OCI-LY7 (cell line): Measurements from ENCODE around the gene JAM3. TPM values are rescaled to one million over a fixed set of nuclear protein-coding genes. Genes with fewer than 3 reads are reported as not detected.
A peak's percentile ranks its signal among the peaks of the same experiment; 100 is the strongest.

Experiments
- BruUV-seq: library from RNA; stranded (reverse); fragments of 400-500 nt; replicated peaks from 2 replicates; lab custom pipeline; 2021; lab: Mats Ljungman, UMichigan
- CTCF ChIA-PET: fragments of 300-600 bp; sonication (Branson Sonifier 250); formaldehyde crosslinking; loops from one replicate; lab custom pipeline; 2022; ENCODE audit warnings: antibody characterized with exemption; ENCODE audit not compliant: unreplicated experiment; lab: Charles Lee
- POLR2A ChIA-PET: fragments of 300-600 bp; sonication (Branson Sonifier 250); formaldehyde crosslinking; loops from one replicate; lab custom pipeline; 2022; ENCODE audit warnings: antibody characterized with exemption; lab: Charles Lee
- DNase-seq: peaks from one replicate; pipeline ENCODE4 v3.0.0-alpha.2; 2015; ENCODE audit warnings: low spot score
- H2AFZ ChIP-seq: fragments of 200-600 bp; sonication (generic), shearing (Covaris generic); 2 replicates; pipeline ENCODE4 v1.6.1; 2014; ENCODE audit warnings: mild to moderate bottlenecking, antibody characterized with exemption, low read length, moderate library complexity
- H3K27ac ChIP-seq: fragments of 200-600 bp; sonication (generic); 2 replicates; pipeline ENCODE4 v1.5.1; 2014; ENCODE audit warnings: mixed run types, low read depth, mild to moderate bottlenecking, moderate library complexity, low read length, inconsistent platforms; ENCODE audit not compliant: poor library complexity, severe bottlenecking
- H3K36me3 ChIP-seq: fragments of 200-600 bp; sonication (generic); 2 replicates; pipeline ENCODE4 v1.6.1; 2014; ENCODE audit warnings: mild to moderate bottlenecking, antibody characterized with exemption, low read length, moderate library complexity, mixed read lengths; ENCODE audit not compliant: insufficient read depth
- H3K4me1 ChIP-seq: fragments of 200-600 bp; sonication (generic); 2 replicates; pipeline ENCODE4 v1.5.1; 2014; ENCODE audit warnings: mild to moderate bottlenecking, low read length; ENCODE audit not compliant: insufficient read depth, poor library complexity, severe bottlenecking
- H3K4me2 ChIP-seq: fragments of 200-600 bp; sonication (generic); 2 replicates; pipeline ENCODE4 v1.6.1; 2014; ENCODE audit warnings: mild to moderate bottlenecking, low read length
- H3K4me3 ChIP-seq: fragments of 200-600 bp; sonication (generic); 2 replicates; pipeline ENCODE4 v1.5.1; 2014; ENCODE audit warnings: mild to moderate bottlenecking, low read depth, low read length; ENCODE audit not compliant: poor library complexity, severe bottlenecking
- H3K79me2 ChIP-seq: fragments of 200-600 bp; sonication (generic); 2 replicates; pipeline ENCODE4 v1.6.1; 2016; ENCODE audit warnings: low read depth, mild to moderate bottlenecking, low read length, moderate library complexity, mixed read lengths; ENCODE audit not compliant: insufficient read depth
- H3K9me2 ChIP-seq: fragments of 200-600 bp; sonication (generic); 2 replicates; pipeline ENCODE4 v1.6.1; 2016; ENCODE audit warnings: mild to moderate bottlenecking, low read length, mixed read lengths; ENCODE audit not compliant: insufficient read depth
- H3K9me3 ChIP-seq: fragments of 200-600 bp; sonication (generic); 2 replicates; pipeline ENCODE4 v1.6.1; 2014; ENCODE audit warnings: mild to moderate bottlenecking, mixed run types, low read length, mixed read lengths
- H4K20me1 ChIP-seq: fragments of 200-600 bp; sonication (generic); 2 replicates; pipeline ENCODE4 v1.6.1; 2014; ENCODE audit warnings: mild to moderate bottlenecking, antibody characterized with exemption, low read length, moderate library complexity, mixed read lengths; ENCODE audit not compliant: insufficient read depth
- EZH2phosphoT487 ChIP-seq: fragments of 200-600 bp; sonication (generic); IDR thresholded peaks from 2 replicates; pipeline ENCODE4 v1.6.1; 2018; ENCODE audit warnings: low read depth, borderline replicate concordance, mild to moderate bottlenecking, mixed run types, antibody characterized with exemption, low read length, moderate library complexity, mixed read lengths
- intact Hi-C: fragments of 100-400 bp; cut with micrococcal nuclease; formaldehyde crosslinking; loops from one replicate; pipeline ENCODE4 v1.10.0; 2022; ENCODE audit not compliant: unreplicated experiment
- total RNA-seq, 2 experiments: library from RNA; depleted of rRNA in 1 of 2; stranded (reverse); fragments of >200 nt in 1 of 2; shearing (Covaris generic) in 1 of 2; gene quantifications; 2 replicates each; pipeline ENCODE4 v1.2.3, GENCODE V29; 2014 to 2022
- TF ChIP-seq, protein P1 (sequence below): fragments of 200-600 bp; sonication (generic); conservative IDR thresholded peaks from 2 replicates; pipeline ENCODE4 v1.5.1; 2014; ENCODE audit warnings: mild to moderate bottlenecking, antibody characterized with exemption, low read length, moderate library complexity, mixed read lengths

The JAM3 gene
- total RNA-seq, 2 experiments from 2014 or later: not detected

DNA sequence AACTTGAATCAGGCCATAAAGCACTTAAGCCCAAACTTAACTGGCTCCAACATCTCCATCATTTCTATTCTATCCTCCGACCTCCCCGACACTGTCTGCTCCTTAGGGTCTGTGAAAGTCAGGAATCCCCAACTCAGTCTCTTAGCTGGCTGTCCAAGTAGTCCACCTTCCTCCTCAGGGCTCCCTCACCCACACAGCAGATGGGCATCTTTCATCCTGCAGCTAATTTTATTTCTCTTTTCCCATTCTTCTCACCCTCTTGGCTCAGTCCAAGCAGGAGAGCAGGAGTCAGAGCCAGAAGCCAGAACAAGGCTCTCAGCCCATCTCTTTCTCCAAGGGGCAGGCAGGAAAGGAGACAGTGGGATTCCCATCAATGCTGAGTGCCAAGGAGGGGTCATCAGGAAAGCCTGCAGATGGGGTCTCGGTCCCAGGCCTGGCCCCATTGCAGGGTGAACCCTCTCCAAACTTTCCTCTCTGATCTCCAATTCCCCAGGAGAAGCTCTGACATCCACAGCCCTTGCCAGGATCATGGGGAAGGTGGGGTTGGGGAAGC, 40.4 kb upstream of the JAM3 start:
- Histone ChIP-seq H3K9me3 (no peaks in the 10 kb centered on the region), H3K4me3 (no peak overlapping the region), H2AFZ (no peak overlapping the region), H3K79me2 (no peaks in the 10 kb centered on the region), H3K27ac (no peak overlapping the region), H3K4me2 (no peak overlapping the region), H4K20me1 (no peaks in the 10 kb centered on the region), H3K36me3 (no peaks in the 10 kb centered on the region), H3K4me1 (no peaks in the 10 kb centered on the region), H3K9me2 (no peaks in the 10 kb centered on the region)
- POLR2A ChIA-PET: interaction anchor here (1.2 kb wide), 1 partner anchor 13 kb away, joined by 3 read pairs; no protein-coding TSS in a partner anchor
- CTCF ChIA-PET: no interaction called here
- BruUV-seq: no TSS peak
- no peak for TF ChIP-seq EZH2phosphoT487
- TF ChIP-seq, protein P1, sequence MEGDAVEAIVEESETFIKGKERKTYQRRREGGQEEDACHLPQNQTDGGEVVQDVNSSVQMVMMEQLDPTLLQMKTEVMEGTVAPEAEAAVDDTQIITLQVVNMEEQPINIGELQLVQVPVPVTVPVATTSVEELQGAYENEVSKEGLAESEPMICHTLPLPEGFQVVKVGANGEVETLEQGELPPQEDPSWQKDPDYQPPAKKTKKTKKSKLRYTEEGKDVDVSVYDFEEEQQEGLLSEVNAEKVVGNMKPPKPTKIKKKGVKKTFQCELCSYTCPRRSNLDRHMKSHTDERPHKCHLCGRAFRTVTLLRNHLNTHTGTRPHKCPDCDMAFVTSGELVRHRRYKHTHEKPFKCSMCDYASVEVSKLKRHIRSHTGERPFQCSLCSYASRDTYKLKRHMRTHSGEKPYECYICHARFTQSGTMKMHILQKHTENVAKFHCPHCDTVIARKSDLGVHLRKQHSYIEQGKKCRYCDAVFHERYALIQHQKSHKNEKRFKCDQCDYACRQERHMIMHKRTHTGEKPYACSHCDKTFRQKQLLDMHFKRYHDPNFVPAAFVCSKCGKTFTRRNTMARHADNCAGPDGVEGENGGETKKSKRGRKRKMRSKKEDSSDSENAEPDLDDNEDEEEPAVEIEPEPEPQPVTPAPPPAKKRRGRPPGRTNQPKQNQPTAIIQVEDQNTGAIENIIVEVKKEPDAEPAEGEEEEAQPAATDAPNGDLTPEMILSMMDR: no peak
- intact Hi-C loops: no loop called here
- no peak for DNase-seq

DNA sequence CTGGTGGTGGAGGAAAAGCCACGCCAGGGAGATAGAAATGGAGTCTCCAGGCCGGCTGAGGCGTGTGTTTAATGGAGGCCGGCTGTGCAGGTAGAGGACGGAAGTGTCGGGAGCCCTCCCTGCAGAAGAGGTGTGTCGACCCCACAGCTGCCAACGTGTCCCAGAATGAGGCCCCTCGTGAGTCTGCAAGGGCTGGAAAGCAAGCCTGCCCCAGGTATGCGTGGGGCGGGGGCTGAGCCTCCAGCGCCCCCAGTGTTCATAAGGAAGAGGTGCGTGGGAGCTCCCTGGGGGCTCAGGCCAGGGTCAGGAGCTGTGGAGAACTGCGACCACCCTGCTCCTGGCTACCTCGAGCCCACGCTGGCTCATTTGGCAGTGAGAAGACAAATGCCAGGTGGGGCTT, 38.0 kb upstream of the JAM3 start:
- Histone ChIP-seq H3K4me2 (no peak overlapping the region), H3K36me3 (no peaks in the 10 kb centered on the region), H3K27ac (no peak overlapping the region), H3K4me1 (no peaks in the 10 kb centered on the region), H3K79me2 (no peaks in the 10 kb centered on the region), H4K20me1 (no peaks in the 10 kb centered on the region), H3K9me2 (no peaks in the 10 kb centered on the region), H3K4me3 (no peak overlapping the region), H2AFZ (no peak overlapping the region), H3K9me3 (no peaks in the 10 kb centered on the region)
- POLR2A ChIA-PET: no interaction called here
- no peak for DNase-seq
- TF ChIP-seq, protein P1: peak; percentile 57; the same call in 1 of the 2 replicates
- TF ChIP-seq EZH2phosphoT487: no peak
- intact Hi-C loops: no loop called here
- CTCF ChIA-PET: no interaction called here
- no TSS peak for BruUV-seq

DNA sequence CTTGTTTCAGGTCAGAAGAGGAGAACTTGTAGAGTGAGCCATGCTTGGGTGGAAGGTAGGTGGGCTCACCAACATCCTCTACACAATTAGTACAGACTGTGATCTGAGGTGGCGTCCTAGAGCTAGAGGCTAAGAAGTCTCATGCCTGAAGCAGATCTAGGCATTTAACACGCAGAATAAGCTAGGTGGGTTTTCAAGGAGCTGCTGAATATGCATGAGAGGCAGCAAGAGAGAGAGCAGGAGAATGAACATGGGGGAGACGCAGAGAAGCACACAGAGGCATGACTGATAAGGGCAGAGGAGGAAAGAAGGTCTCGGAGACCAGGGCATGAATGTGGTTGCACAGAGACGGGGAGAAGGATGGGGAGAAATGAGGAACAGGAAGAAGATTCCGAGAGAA, 36.8 kb upstream of the JAM3 start:
- no peak overlapping the region for H3K4me2 ChIP-seq
- intact Hi-C loops: no loop called here
- no peak overlapping the region for H2AFZ ChIP-seq
- no peaks in the 10 kb centered on the region for H4K20me1 ChIP-seq
- no peaks in the 10 kb centered on the region for H3K36me3 ChIP-seq
- no peaks in the 10 kb centered on the region for H3K4me1 ChIP-seq
- H3K79me2 ChIP-seq: no peaks in the 10 kb centered on the region
- H3K9me3 ChIP-seq: no peaks in the 10 kb centered on the region
- no peak overlapping the region for H3K4me3 ChIP-seq
- ChIA-PET CTCF (no interaction called here), POLR2A (no interaction called here)
- DNase-seq: no peak
- TF ChIP-seq, protein P1: no peak
- no peak for TF ChIP-seq EZH2phosphoT487
- no TSS peak for BruUV-seq
- no peak overlapping the region for H3K27ac ChIP-seq
- no peaks in the 10 kb centered on the region for H3K9me2 ChIP-seq
